Measurements from ENCODE around the gene ARFIP1. TPM values are rescaled to one million over a fixed set of nuclear protein-coding genes. Genes with fewer than 3 reads are reported as not detected.

Gene ARFIP1
- total and polyA plus RNA-seq, 2 of the 8 experiments (the other 6 are each of a cell fraction or from before 2014, with no cell fraction given) = 13.5 to 38.0 TPM

- WGBS, 2 experiments (ENCODE audit: extremely low coverage in 1 of 2, insufficient coverage in 1 of 2, insufficient read length in 1 of 2, insufficient replicate concordance in 2 of 2, low coverage in 1 of 2, low lambda C conversion rate in 2 of 2, missing lambda C conversion rate in 1 of 2) = 95% methylated on average over 2 of the region's 2 CpGs; no CpG with 5 or more reads in 1 of the 2 experiments
- no peak overlapping the region for H2AFZ ChIP-seq (ENCODE audit: low read length)
- CTCF ChIA-PET (ENCODE audit: partially characterized antibody) = interaction anchor here (0.6 to 1.2 kb wide), 3 partner anchors 21 to 973 kb away, joined by 3 to 4 read pairs (median 3); no protein-coding TSS in a partner anchor
- no peak for TF ChIP-seq TEAD4 (IDR thresholded peaks at IDR 0.05; ENCODE audit: low read depth, low read length)
- TF ChIP-seq ZNF274 (IDR thresholded peaks at IDR 0.05; ENCODE audit: borderline replicate concordance, extremely low read depth, low read length) = no peak
- TF ChIP-seq, protein P1, sequence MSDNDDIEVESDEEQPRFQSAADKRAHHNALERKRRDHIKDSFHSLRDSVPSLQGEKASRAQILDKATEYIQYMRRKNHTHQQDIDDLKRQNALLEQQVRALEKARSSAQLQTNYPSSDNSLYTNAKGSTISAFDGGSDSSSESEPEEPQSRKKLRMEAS (IDR thresholded peaks at IDR 0.05) = no peak
- TF ChIP-seq KDM4A (IDR thresholded peaks at IDR 0.05; ENCODE audit: low read depth, low read length, severe bottlenecking) = no peak
- no peak for TF ChIP-seq POLR2AphosphoS5 (IDR thresholded peaks at IDR 0.05; ENCODE audit: low read depth, low read length)
- no peak for TF ChIP-seq SP1 (IDR thresholded peaks at IDR 0.05; ENCODE audit: low read depth, low read length)
- no peak for TF ChIP-seq CTBP2 (IDR thresholded peaks at IDR 0.05; ENCODE audit: borderline replicate concordance, insufficient read depth, insufficient read length, low read length)
- TF ChIP-seq BRCA1 (IDR thresholded peaks at IDR 0.05; ENCODE audit: low read depth, low read length) = no peak
- no peak for TF ChIP-seq SAP30 (IDR thresholded peaks at IDR 0.05; ENCODE audit: insufficient read depth, insufficient replicate concordance, low read length)
- TF ChIP-seq EGR1 (IDR thresholded peaks at IDR 0.05; ENCODE audit: borderline replicate concordance, low read depth, low read length) = no peak
- no peak for TF ChIP-seq YY1 (IDR thresholded peaks at IDR 0.05; ENCODE audit: low read depth, low read length)
- no peak for TF ChIP-seq NANOG (IDR thresholded peaks at IDR 0.05; ENCODE audit: insufficient read depth, low read depth, low read length, poor library complexity, severe bottlenecking)
- TF ChIP-seq CBX8 (IDR thresholded peaks at IDR 0.05; ENCODE audit: borderline replicate concordance, low read depth, low read length) = no peak
- TF ChIP-seq CHD1 (IDR thresholded peaks at IDR 0.05; ENCODE audit: low read depth, low read length) = no peak
Observed at GRCh38 chr4:152805071-152805650, 25.4 kb downstream of the ARFIP1 start.

More at GRCh38 chr4:152805071-152805650, 25.4 kb downstream of the ARFIP1 start:
- Histone ChIP-seq H3K4ac (replicated peaks; ENCODE audit: insufficient read length, low read depth, low read length) (no peak overlapping the region), H3K9ac (replicated peaks in 1 of 4; ENCODE audit: extremely low read depth in 1 of 4, low read depth in 3 of 4, low read length in 3 of 4) (no peak overlapping the region), H4K91ac (replicated peaks; ENCODE audit: insufficient read length, low read length) (no peak overlapping the region), H3K4me2 (ENCODE audit: insufficient read depth in 1 of 2, low read depth in 2 of 2, low read length in 2 of 2) (no peak overlapping the region), H2BK120ac (replicated peaks; ENCODE audit: low read depth, low read length) (no peak overlapping the region), H2AK5ac (ENCODE audit: low read depth, low read length) (no peak overlapping the region), H3K56ac (replicated peaks; ENCODE audit: insufficient read length, low read depth, low read length) (no peak overlapping the region), H3K4me3 (ENCODE audit: extremely low read depth in 1 of 4, insufficient read depth in 2 of 4, low read depth in 3 of 4, low read length in 4 of 4) (no peak overlapping the region), H3K79me2 (ENCODE audit: control insufficient read depth in 1 of 2, insufficient read depth in 2 of 2, low read length in 2 of 2) (peaks cover 0 to 68% of the 10 kb centered on the region in 2 experiments; a peak in 2 of 4 replicates), H4K5ac (ENCODE audit: insufficient read length, low read depth, low read length) (no peak overlapping the region), H3K23ac (ENCODE audit: insufficient read length) (no peak overlapping the region), H2BK20ac (ENCODE audit: low read length) (no peak overlapping the region), H2BK12ac (ENCODE audit: low read depth, low read length) (no peak overlapping the region), H3K27ac (ENCODE audit: low read depth, low read length) (no peak overlapping the region), H2BK5ac (ENCODE audit: low read depth, low read length) (no peak overlapping the region), H3K4me1 (replicated peaks in 1 of 4; ENCODE audit: control insufficient read depth in 3 of 4, insufficient read depth in 4 of 4, low read length in 3 of 4) (peaks cover 0 to 12% (median 0%) of the 10 kb centered on the region in 4 experiments; a peak in 2 of 7 replicates), H2BK15ac (ENCODE audit: low read length) (no peak overlapping the region), H3K79me1 (ENCODE audit: low read depth, low read length) (no peaks in the 10 kb centered on the region; the same call in 1 of the 2 replicates), H3K27me3 (replicated peaks in 1 of 4; ENCODE audit: control insufficient read depth in 3 of 4, extremely low read depth in 1 of 4, insufficient read depth in 3 of 4, low read length in 3 of 4) (no peaks in the 10 kb centered on the region), H3K18ac (ENCODE audit: extremely low read depth, low read length) (no peak overlapping the region), H3K23me2 (ENCODE audit: low read depth, low read length) (no peaks in the 10 kb centered on the region), H4K20me1 (replicated peaks in 1 of 2; ENCODE audit: control insufficient read depth in 1 of 2, insufficient read depth in 2 of 2, low read length in 2 of 2) (no peaks in the 10 kb centered on the region), H3K36me3 (ENCODE audit: control insufficient read depth in 2 of 4, insufficient read depth in 4 of 4, low read length in 3 of 4) (peaks cover 0 to 2% (median 0%) of the 10 kb centered on the region in 4 experiments; a peak in 1 of 8 replicates), H3K14ac (ENCODE audit: insufficient read length) (no peak overlapping the region), H3K9me3 (ENCODE audit: insufficient read depth in 2 of 2, low read depth in 1 of 2, low read length in 1 of 2) (no peaks in the 10 kb centered on the region), H4K8ac (ENCODE audit: extremely low read depth, insufficient read depth, low read length) (no peak overlapping the region)
- no peak for DNase-seq (ENCODE audit: low read depth in 1 of 2, low spot score in 2 of 2)
- FAIRE-seq = no peak
- POLR2A ChIA-PET (ENCODE audit: partially characterized antibody) = no interaction called here
